SK-N-SH (cell line): Measurements from ENCODE around the gene BRSK1.

Source experiments
- CTCF ChIP-seq: fragments of 200-600 bp; sonication (generic); IDR thresholded peaks from 2 replicates; pipeline ENCODE4 v1.6.1; 2017; ENCODE audit warnings: antibody characterized with exemption, mild to moderate bottlenecking, moderate library complexity
- EP300 ChIP-seq, 2 experiments: IDR thresholded peaks; 2 replicates each; pipeline versions ENCODE4 v1.4.0 to v1.6.1; 2012; ENCODE audit warnings: borderline replicate concordance in 1 of 2, low read depth in 1 of 2, low read length in 1 of 2
- FOXJ3 ChIP-seq: sonication (generic); formaldehyde crosslinking; IDR thresholded peaks from 2 replicates; pipeline ENCODE4 v1.5.1; 2020; ENCODE audit warnings: mild to moderate bottlenecking, missing genetic modification reagents
- NFIC ChIP-seq: IDR thresholded peaks from 2 replicates; pipeline ENCODE4 v1.4.0; 2012; ENCODE audit warnings: borderline replicate concordance
- NRF1 ChIP-seq: IDR thresholded peaks from 2 replicates; pipeline ENCODE4 v1.6.1; 2012; ENCODE audit warnings: low read depth, mild to moderate bottlenecking, low read length
- POLR2AphosphoS5 ChIP-seq: IDR thresholded peaks from 2 replicates; pipeline ENCODE4 v1.6.1; 2012; ENCODE audit warnings: low read depth, low read length
- RAD21 ChIP-seq: IDR thresholded peaks from 2 replicates; pipeline ENCODE4 v1.6.1; 2012; ENCODE audit warnings: mild to moderate bottlenecking, low read length
- REST ChIP-seq: IDR thresholded peaks from 2 replicates; pipeline ENCODE4 v1.6.1; 2012; ENCODE audit warnings: mild to moderate bottlenecking, low read depth, low read length, moderate library complexity
- SMC3 ChIP-seq: IDR thresholded peaks from 2 replicates; pipeline ENCODE4 v1.6.1; 2012; ENCODE audit warnings: low read depth, low read length, improper control_type of control experiment
- TCF12 ChIP-seq: IDR thresholded peaks from 2 replicates; pipeline ENCODE4 v1.4.0; 2012
- USF2 ChIP-seq: fragments of 150-350 bp; IDR thresholded peaks from 2 replicates; pipeline ENCODE4 v1.6.1; 2017; ENCODE audit warnings: antibody characterized with exemption, low read length, low read depth, borderline replicate concordance
- YY1 ChIP-seq: IDR thresholded peaks from 2 replicates; pipeline ENCODE4 v1.4.0; 2012; ENCODE audit warnings: low read depth, mild to moderate bottlenecking

GRCh38 chr19:55283548-55284377 is at the start of gene BRSK1:
- TF ChIP-seq REST (no peak), NFIC (no peak), NRF1 (no peak), USF2 (no peak), CTCF (no peak), EP300 (IDR thresholded peaks at IDR 0.05; ENCODE audit: borderline replicate concordance in 1 of 2, low read depth in 1 of 2, low read length in 1 of 2) (no peak), RAD21 (no peak), POLR2AphosphoS5 (no peak), SMC3 (no peak), YY1 (no peak), TCF12 (no peak), FOXJ3 (CRISPR knock-in tag) (no peak)
